ENCODE measurements around the gene TNP1. TPM values are rescaled to one million over a fixed set of nuclear protein-coding genes. Genes with fewer than 3 reads are reported as not detected.
A peak's percentile ranks its signal among the peaks of the same experiment; 100 is the strongest.

Gene TNP1
- total and polyA plus RNA-seq, 2 donors from 2014 or later, result not detected

DNA sequence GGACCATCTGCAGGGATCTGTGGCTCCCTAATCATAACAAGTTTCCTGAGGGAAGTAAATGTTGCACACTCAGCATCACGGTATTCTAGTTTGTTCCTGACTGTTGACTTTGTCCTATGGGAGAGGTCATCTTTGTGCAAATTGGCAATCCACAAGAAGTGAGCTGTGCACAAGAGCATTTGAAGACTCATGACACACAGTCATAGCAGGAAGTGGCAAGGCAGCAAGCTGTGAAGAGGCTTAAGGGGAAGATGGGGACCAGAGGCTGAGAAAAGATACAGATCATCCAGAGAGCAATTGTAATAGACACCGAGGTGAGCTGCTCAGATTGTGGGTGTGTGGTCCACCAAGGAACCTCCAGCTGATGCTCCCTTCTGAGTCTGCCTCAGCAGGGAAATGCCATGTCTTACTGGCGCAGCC is 2.7 kb downstream of the TNP1 start:
- Histone ChIP-seq H3K27me3 (ENCODE audit: control insufficient read depth, insufficient read depth, low read length) (no peaks in the 10 kb centered on the region), H3K4me1 (ENCODE audit: control insufficient read depth in 2 of 3, insufficient read depth in 2 of 3, low read depth in 1 of 3, low read length in 3 of 3) (peaks cover 0 to 2% (median 0%) of the 10 kb centered on the region in 3 donors), H3K27ac (ENCODE audit: low read depth in 2 of 2, low read length in 2 of 2) (no peak overlapping the region), H3K9ac (ENCODE audit: low read length in 3 of 3) (no peak overlapping the region), H3K36me3 (ENCODE audit: control insufficient read depth in 2 of 3, insufficient read depth in 3 of 3, low read length in 3 of 3) (no peaks in the 10 kb centered on the region), H3K9me3 (ENCODE audit: control insufficient read depth in 2 of 3, insufficient read depth in 1 of 3, low read length in 3 of 3) (no peaks in the 10 kb centered on the region), H3K4me3 (ENCODE audit: low read length in 3 of 3) (no peak overlapping the region)
- intact Hi-C loops (cut with DNase I), result no loop called here
- DNase-seq (peak in 1 of 5 donors; percentile 13), FAIRE-seq (no peak)
- no peak for TF ChIP-seq CTCF (IDR thresholded peaks at IDR 0.05; ENCODE audit: borderline replicate concordance, extremely low read depth, insufficient read depth)

- FAIRE-seq, result no peak
Observed at GRCh38 chr2:216856406-216857065, 3.3 kb downstream of the TNP1 start.

DNA sequence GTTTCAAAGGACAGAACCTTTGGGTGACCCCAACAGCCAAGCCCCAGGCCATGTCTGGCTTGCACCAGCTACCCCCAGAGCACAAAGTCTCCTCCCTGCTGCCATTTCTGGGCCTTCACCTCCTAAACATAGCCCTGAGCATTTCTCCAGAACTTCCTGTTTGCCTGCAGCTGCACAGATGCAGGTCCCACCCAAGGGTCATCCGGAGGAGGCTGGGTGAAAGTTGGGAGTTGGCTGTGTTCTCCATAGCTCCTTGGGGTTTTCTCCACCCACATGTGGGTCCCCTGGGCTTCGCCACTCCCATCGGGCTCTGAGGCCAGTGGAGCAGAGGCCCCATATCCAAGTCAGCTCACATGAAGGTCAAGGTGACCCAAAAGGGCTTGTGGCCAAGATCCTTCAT is 4.3 kb downstream of the TNP1 start:
- no peak overlapping the region for H3K9ac ChIP-seq (ENCODE audit: low read length in 3 of 3)
- H3K27ac ChIP-seq (ENCODE audit: low read depth in 2 of 2, low read length in 2 of 2), result no peak overlapping the region
- no peaks in the 10 kb centered on the region for H3K9me3 ChIP-seq (ENCODE audit: control insufficient read depth in 2 of 3, insufficient read depth in 1 of 3, low read length in 3 of 3)
- no peaks in the 10 kb centered on the region for H3K27me3 ChIP-seq (ENCODE audit: control insufficient read depth, insufficient read depth, low read length)
- no peaks in the 10 kb centered on the region for H3K36me3 ChIP-seq (ENCODE audit: control insufficient read depth in 2 of 3, insufficient read depth in 3 of 3, low read length in 3 of 3)
- no peak for DNase-seq
- H3K4me3 ChIP-seq (ENCODE audit: low read length in 3 of 3), result no peak overlapping the region
- FAIRE-seq, result no peak
- peaks cover 0 to 2% (median 0%) of the 10 kb centered on the region in 3 donors for H3K4me1 ChIP-seq (ENCODE audit: control insufficient read depth in 2 of 3, insufficient read depth in 2 of 3, low read depth in 1 of 3, low read length in 3 of 3)
- TF ChIP-seq CTCF (IDR thresholded peaks at IDR 0.05; ENCODE audit: borderline replicate concordance, extremely low read depth, insufficient read depth), result no peak
- intact Hi-C loops (cut with DNase I), result no loop called here

More at GRCh38 chr2:216856406-216857065, 3.3 kb downstream of the TNP1 start:
- peaks cover 0 to 2% (median 0%) of the 10 kb centered on the region in 3 donors for H3K4me1 ChIP-seq (ENCODE audit: control insufficient read depth in 2 of 3, insufficient read depth in 2 of 3, low read depth in 1 of 3, low read length in 3 of 3)
- no peak overlapping the region for H3K9ac ChIP-seq (ENCODE audit: low read length in 3 of 3)
- H3K27ac ChIP-seq (ENCODE audit: low read depth in 2 of 2, low read length in 2 of 2), result no peak overlapping the region
- TF ChIP-seq CTCF (IDR thresholded peaks at IDR 0.05; ENCODE audit: borderline replicate concordance, extremely low read depth, insufficient read depth), result no peak
- intact Hi-C loops (cut with DNase I), result no loop called here
- H3K27me3 ChIP-seq (ENCODE audit: control insufficient read depth, insufficient read depth, low read length), result no peaks in the 10 kb centered on the region
- H3K4me3 ChIP-seq (ENCODE audit: low read length in 3 of 3), result no peak overlapping the region
- H3K9me3 ChIP-seq (ENCODE audit: control insufficient read depth in 2 of 3, insufficient read depth in 1 of 3, low read length in 3 of 3), result no peaks in the 10 kb centered on the region
- DNase-seq, result no peak
- no peaks in the 10 kb centered on the region for H3K36me3 ChIP-seq (ENCODE audit: control insufficient read depth in 2 of 3, insufficient read depth in 3 of 3, low read length in 3 of 3)
